Stomach (tissue), 9 donors: Measurements from ENCODE around the gene DPF3. TPM values are rescaled to one million over a fixed set of nuclear protein-coding genes. Genes with fewer than 3 reads are reported as not detected.

Source experiments
- DNase-seq, 2 donors: peaks; one replicate each; pipeline versions ENCODE4 v3.0.0 to v3.0.0-alpha.2; 2013 to 2019
- H3K27ac ChIP-seq, 5 donors: fragments of 200-600 bp in 4 of 5; sonication (generic) in 4 of 5; one replicate each; pipeline ENCODE4 v1.5.1; 2013 to 2019; ENCODE audit warnings: mild to moderate bottlenecking in 1 of 5, moderate library complexity in 1 of 5
- H3K27me3 ChIP-seq, 3 donors: fragments of 200-600 bp; sonication (generic); one replicate each; pipeline ENCODE4 v1.5.1; 2017 to 2019; ENCODE audit warnings: mixed run types in 1 of 3
- H3K36me3 ChIP-seq, 4 donors: fragments of 200-600 bp; sonication (generic); 1 replicate in 3 of 4; 2 replicates in 1 of 4; pipeline ENCODE4 v1.5.1; 2016 to 2019
- H3K4me1 ChIP-seq, 4 donors: fragments of 200-600 bp; sonication (generic); one replicate each; pipeline ENCODE4 v1.5.1; 2016 to 2019
- H3K4me3 ChIP-seq, 4 donors: fragments of 200-600 bp; sonication (generic) in 3 of 4; one replicate each; pipeline ENCODE4 v1.5.1; 2016 to 2019; ENCODE audit warnings: mild to moderate bottlenecking in 1 of 4
- H3K9me3 ChIP-seq, 4 donors: fragments of 200-600 bp; sonication (generic); one replicate each; pipeline ENCODE4 v1.5.1; 2016 to 2019
- CTCF ChIP-seq, 7 experiments: fragments of 450-650 bp in 4 of 7; fragments of 200-600 bp in 3 of 7; sonication (generic) in 3 of 7; IDR thresholded peaks; one replicate each; pipeline ENCODE4 v1.5.1; 2016 to 2019; ENCODE audit warnings: antibody characterized with exemption in 7 of 7, control low read depth in 2 of 7, mild to moderate bottlenecking in 1 of 7
- EP300 ChIP-seq: sonication (generic); formaldehyde crosslinking; IDR thresholded peaks from one replicate; pipeline ENCODE4 v1.6.1; 2017; ENCODE audit warnings: antibody characterized with exemption
- POLR2A ChIP-seq, 4 donors: fragments of 450-650 bp; IDR thresholded peaks; one replicate each; pipeline ENCODE4 v1.6.1; 2016; ENCODE audit warnings: antibody characterized with exemption in 4 of 4, control low read depth in 2 of 4, mild to moderate bottlenecking in 1 of 4, moderate library complexity in 1 of 4
- POLR2AphosphoS5 ChIP-seq, 3 donors: sonication (generic); formaldehyde crosslinking; IDR thresholded peaks; one replicate each; pipeline ENCODE4 v1.6.1; 2016; ENCODE audit warnings: antibody characterized with exemption in 3 of 3
- WGBS, 5 donors: extraction: QIAGEN DNeasy Blood & Tissue Kit in 3 of 5; methylation state at CpG; one replicate each; pipeline versions ENCODE4 v1.1.5 to v1.1.7; 2013 to 2018; 5-methylcytosine and 5-hydroxymethylcytosine counted together
- intact Hi-C: fragments of 100-400 bp; cut with DNase I; formaldehyde crosslinking; loops from one replicate; pipeline ENCODE4 v1.15.1; 2023; ENCODE audit warnings: low total_unique reads
- polyA plus RNA-seq, 3 donors: library from polyadenylated mRNA; stranded (reverse); fragments of 200-250 nt; gene quantifications; one replicate each; pipeline ENCODE4 v1.2.3, GENCODE V29; 2013
- total RNA-seq, 5 donors: library from RNA; depleted of rRNA; stranded (reverse); fragments of >200 nt; gene quantifications; one replicate each; pipeline versions ENCODE4 v1.1.0 to v1.2.3, GENCODE V29; 2014 to 2016
- donor health status: healthy with polysubstance abuse.
- donor health status: Bipolar disorder and iron deficiency.
- donor health status: healthy.

DPF3 gene
- total and polyA plus RNA-seq, 8 donors: 0.20 to 113 (median 3.7) TPM

GRCh38 chr14:72598306-72598705 lies 295.6 kb downstream of the DPF3 start:
- 84 to 91% (median 85%) methylated on average over 5 of the region's 5 CpGs for WGBS, 5 donors
- intact Hi-C loops: no loop called here
- Histone ChIP-seq H3K36me3 (no peaks in the 10 kb centered on the region), H3K9me3 (no peaks in the 10 kb centered on the region), H3K4me1 (no peaks in the 10 kb centered on the region), H3K27me3 (peaks cover 0 to 37% (median 0%) of the 10 kb centered on the region in 3 donors), H3K27ac (no peak overlapping the region), H3K4me3 (no peak overlapping the region)
- DNase-seq: no peak
- TF ChIP-seq POLR2AphosphoS5 (IDR thresholded peaks at IDR 0.05) (no peak), CTCF (IDR thresholded peaks at IDR 0.05) (no peak), EP300 (no peak), POLR2A (IDR thresholded peaks at IDR 0.05) (no peak)

- TF ChIP-seq POLR2AphosphoS5 (IDR thresholded peaks at IDR 0.05) (no peak), CTCF (IDR thresholded peaks at IDR 0.05) (no peak), EP300 (no peak), POLR2A (IDR thresholded peaks at IDR 0.05) (no peak)
- DNase-seq: no peak
- intact Hi-C loops: no loop called here
- Histone ChIP-seq H3K36me3 (no peaks in the 10 kb centered on the region), H3K27ac (no peak overlapping the region), H3K9me3 (no peaks in the 10 kb centered on the region), H3K27me3 (peaks cover 0 to 37% (median 0%) of the 10 kb centered on the region in 3 donors), H3K4me1 (no peaks in the 10 kb centered on the region), H3K4me3 (no peak overlapping the region)
- 48 to 76% (median 62%) methylated on average over 16 of the region's 16 CpGs for WGBS, 5 donors
Observed at GRCh38 chr14:72597252-72598233, 296.4 kb downstream of the DPF3 start.

- Histone ChIP-seq H3K4me1 (no peaks in the 10 kb centered on the region), H3K9me3 (no peaks in the 10 kb centered on the region), H3K36me3 (no peaks in the 10 kb centered on the region), H3K27ac (no peak overlapping the region), H3K4me3 (no peak overlapping the region), H3K27me3 (peaks cover 0 to 20% (median 0%) of the 10 kb centered on the region in 3 donors)
- intact Hi-C loops: no loop called here
- TF ChIP-seq CTCF (IDR thresholded peaks at IDR 0.05) (no peak), EP300 (no peak), POLR2A (IDR thresholded peaks at IDR 0.05) (no peak), POLR2AphosphoS5 (IDR thresholded peaks at IDR 0.05) (no peak)
- no peak for DNase-seq
- 84 to 92% (median 89%) methylated on average over 8 of the region's 8 CpGs for WGBS, 5 donors
Observed at GRCh38 chr14:72595152-72595862, 298.6 kb downstream of the DPF3 start.

- no peaks in the 10 kb centered on the region for H3K4me1 ChIP-seq
- no peaks in the 10 kb centered on the region for H3K9me3 ChIP-seq
- no peaks in the 10 kb centered on the region for H3K36me3 ChIP-seq
- intact Hi-C loops: no loop called here
- 64 to 83% (median 76%) methylated on average over 14 of the region's 14 CpGs for WGBS, 5 donors
- H3K4me3 ChIP-seq: no peak overlapping the region
- TF ChIP-seq POLR2A (IDR thresholded peaks at IDR 0.05) (no peak), EP300 (no peak), CTCF (IDR thresholded peaks at IDR 0.05) (no peak), POLR2AphosphoS5 (IDR thresholded peaks at IDR 0.05) (no peak)
- peaks cover 0 to 13% (median 0%) of the 10 kb centered on the region in 3 donors for H3K27me3 ChIP-seq
- H3K27ac ChIP-seq: no peak overlapping the region
- peak in 1 of 2 donors; percentile 31 for DNase-seq
Observed at GRCh38 chr14:72594099-72594901, 299.6 kb downstream of the DPF3 start.
